DOHH2 (cell line): ENCODE data around the gene MLST8.

ENCODE experiments used
- CTCF ChIP-seq: fragments of 200-600 bp; sonication (generic); IDR thresholded peaks from one replicate; pipeline ENCODE4 v1.5.1; 2014; ENCODE audit warnings: antibody characterized with exemption, mild to moderate bottlenecking, low read depth, low read length; ENCODE audit not compliant: poor library complexity, severe bottlenecking
- EZH2phosphoT487 ChIP-seq: fragments of 200-600 bp; sonication (generic); IDR thresholded peaks from 2 replicates; pipeline ENCODE4 v1.6.1; 2017; ENCODE audit warnings: borderline replicate concordance, mild to moderate bottlenecking, antibody characterized with exemption, low read length, moderate library complexity, mixed read lengths

GRCh38 chr16:2229091-2229490, 23.8 kb downstream of the MLST8 start:
- TF ChIP-seq CTCF (no peak), EZH2phosphoT487 (no peak)
